ENCODE results near the gene ACR.

Gene ACR

GRCh38 chr22:50702821-50703725 is 34.9 kb upstream of the ACR start:
- DNase-seq (ENCODE audit: low read depth): no peak

- no peak for DNase-seq (ENCODE audit: low read depth)
Measured at GRCh38 chr22:50703726-50704509, 34.1 kb upstream of the ACR start.

- DNase-seq (ENCODE audit: low read depth): no peak
Measured at GRCh38 chr22:50704510-50705218, 33.3 kb upstream of the ACR start.

- DNase-seq (ENCODE audit: low read depth): no peak
Measured at GRCh38 chr22:50705219-50705691, 32.7 kb upstream of the ACR start.

- DNase-seq (ENCODE audit: low read depth): no peak
Measured at GRCh38 chr22:50705851-50706351, 32.1 kb upstream of the ACR start.

GRCh38 chr22:50706481-50707125 is 31.4 kb upstream of the ACR start:
- DNase-seq (ENCODE audit: low read depth): no peak

GRCh38 chr22:50708474-50708873 is 29.5 kb upstream of the ACR start:
- no peak for DNase-seq (ENCODE audit: low read depth)

GRCh38 chr22:50708996-50709395 is 29.0 kb upstream of the ACR start:
- DNase-seq (ENCODE audit: low read depth): no peak

- no peak for DNase-seq (ENCODE audit: low read depth)
Measured at GRCh38 chr22:50710221-50710620, 27.8 kb upstream of the ACR start.

GRCh38 chr22:50710886-50711285 is 27.1 kb upstream of the ACR start:
- DNase-seq (ENCODE audit: low read depth): no peak

- no peak for DNase-seq (ENCODE audit: low read depth)
Measured at GRCh38 chr22:50711446-50712340, 26.3 kb upstream of the ACR start.

GRCh38 chr22:50712341-50713007 is 25.5 kb upstream of the ACR start:
- no peak for DNase-seq (ENCODE audit: low read depth)

- DNase-seq (ENCODE audit: low read depth): no peak
Measured at GRCh38 chr22:50713008-50713385, 25.0 kb upstream of the ACR start.

GRCh38 chr22:50713571-50714056 is 24.4 kb upstream of the ACR start:
- no peak for DNase-seq (ENCODE audit: low read depth)

- DNase-seq (ENCODE audit: low read depth): no peak
Measured at GRCh38 chr22:50714150-50714549, 23.9 kb upstream of the ACR start.

- DNase-seq (ENCODE audit: low read depth): no peak
Measured at GRCh38 chr22:50714631-50715179, 23.3 kb upstream of the ACR start.

GRCh38 chr22:50715250-50715649 is 22.8 kb upstream of the ACR start:
- DNase-seq (ENCODE audit: low read depth): no peak

- DNase-seq (ENCODE audit: low read depth): no peak
Measured at GRCh38 chr22:50715776-50716175, 22.2 kb upstream of the ACR start.

GRCh38 chr22:50716290-50717024 is 21.5 kb upstream of the ACR start:
- no peak for DNase-seq (ENCODE audit: low read depth)
